H9 (cell line): ENCODE results near the gene BCAR3. TPM values are rescaled to one million over a fixed set of nuclear protein-coding genes. Genes with fewer than 3 reads are reported as not detected.

Experiments
- DNase-seq: peaks from one replicate; pipeline ENCODE4 v3.0.0-alpha.2; 2017
- H2AFZ ChIP-seq: one replicate; pipeline ENCODE4 v1.6.1; 2013; ENCODE audit warnings: mild to moderate bottlenecking, low read length, control low read depth, moderate library complexity
- H2AK5ac ChIP-seq: 2 replicates; pipeline ENCODE4 v1.6.1; 2013; ENCODE audit warnings: low read length, control low read depth, mixed read lengths; ENCODE audit not compliant: insufficient read length
- H2BK120ac ChIP-seq: one replicate; pipeline ENCODE4 v1.6.1; 2013; ENCODE audit warnings: low read depth, mild to moderate bottlenecking, low read length, control low read depth, inconsistent platforms; ENCODE audit not compliant: poor library complexity, severe bottlenecking
- H2BK12ac ChIP-seq: 2 replicates; pipeline ENCODE4 v1.6.1; 2013; ENCODE audit warnings: low read length, control low read depth, mixed read lengths, low read depth; ENCODE audit not compliant: insufficient read length
- H2BK15ac ChIP-seq: 2 replicates; pipeline ENCODE4 v1.6.1; 2013; ENCODE audit warnings: low read depth, low read length, control low read depth
- H2BK20ac ChIP-seq: one replicate; pipeline ENCODE4 v1.6.1; 2013; ENCODE audit warnings: low read depth, mild to moderate bottlenecking, low read length, control low read depth, inconsistent platforms; ENCODE audit not compliant: poor library complexity, severe bottlenecking
- H2BK5ac ChIP-seq: 2 replicates; pipeline ENCODE4 v1.6.1; 2013; ENCODE audit warnings: low read length, control low read depth, mixed read lengths; ENCODE audit not compliant: insufficient read length
- H3K14ac ChIP-seq: 2 replicates; pipeline ENCODE4 v1.6.1; 2013; ENCODE audit warnings: low read length, control low read depth; ENCODE audit not compliant: insufficient read depth
- H3K18ac ChIP-seq: 2 replicates; pipeline ENCODE4 v1.6.1; 2013; ENCODE audit warnings: low read depth, mild to moderate bottlenecking, mixed read lengths, low read length, control low read depth; ENCODE audit not compliant: insufficient read length
- H3K23ac ChIP-seq: 2 replicates; pipeline ENCODE4 v1.6.1; 2013; ENCODE audit warnings: low read length, control low read depth, mixed read lengths, low read depth; ENCODE audit not compliant: insufficient read length
- H3K23me2 ChIP-seq: 2 replicates; pipeline ENCODE4 v1.6.1; 2013; ENCODE audit warnings: low read depth, mild to moderate bottlenecking, mixed read lengths, low read length, control low read depth; ENCODE audit not compliant: insufficient read length, poor library complexity, severe bottlenecking
- H3K27ac ChIP-seq: 2 replicates; pipeline ENCODE4 v1.5.1; 2013; ENCODE audit warnings: low read length, control low read depth, mixed read lengths, low read depth; ENCODE audit not compliant: insufficient read length
- H3K27me3 ChIP-seq: 2 replicates; pipeline ENCODE4 v1.6.1; 2013; ENCODE audit warnings: low read length, control low read depth, inconsistent platforms; ENCODE audit not compliant: insufficient read depth
- H3K4ac ChIP-seq: 2 replicates; pipeline ENCODE4 v1.6.1; 2013; ENCODE audit warnings: low read depth, mild to moderate bottlenecking, control low read depth, inconsistent platforms, low read length, moderate library complexity
- H3K4me1 ChIP-seq: 2 replicates; pipeline ENCODE4 v1.6.1; 2013; ENCODE audit warnings: low read length, control low read depth, inconsistent platforms; ENCODE audit not compliant: insufficient read depth
- H3K4me2 ChIP-seq: 2 replicates; pipeline ENCODE4 v1.6.1; 2013; ENCODE audit warnings: low read length, control low read depth, mixed read lengths; ENCODE audit not compliant: insufficient read length, insufficient read depth
- H3K56ac ChIP-seq: 2 replicates; pipeline ENCODE4 v1.6.1; 2013; ENCODE audit warnings: low read depth, mild to moderate bottlenecking, mixed read lengths, low read length, control low read depth; ENCODE audit not compliant: insufficient read length
- H3K79me1 ChIP-seq: 2 replicates; pipeline ENCODE4 v1.6.1; 2013; ENCODE audit warnings: low read depth, mild to moderate bottlenecking, moderate library complexity, low read length, control low read depth, inconsistent platforms; ENCODE audit not compliant: insufficient read depth, poor library complexity, severe bottlenecking
- H3K79me2 ChIP-seq: 2 replicates; pipeline ENCODE4 v1.6.1; 2013; ENCODE audit warnings: low read length, control low read depth, inconsistent platforms; ENCODE audit not compliant: insufficient read depth
- H3K9ac ChIP-seq: 2 replicates; pipeline ENCODE4 v1.6.1; 2013; ENCODE audit warnings: low read length, control low read depth, mixed read lengths; ENCODE audit not compliant: insufficient read length; ENCODE audit errors: extremely low read depth
- H3K9me3 ChIP-seq: one replicate; pipeline ENCODE4 v1.6.1; 2013; ENCODE audit warnings: low read depth, low read length, inconsistent platforms; ENCODE audit not compliant: control insufficient read depth
- H3T11ph ChIP-seq: one replicate; pipeline ENCODE4 v1.6.1; 2013; ENCODE audit warnings: mild to moderate bottlenecking, low read length, control low read depth, inconsistent platforms
- H4K20me1 ChIP-seq: one replicate; pipeline ENCODE4 v1.6.1; 2013; ENCODE audit not compliant: control insufficient read depth, insufficient read length, insufficient read depth
- H4K5ac ChIP-seq: 2 replicates; pipeline ENCODE4 v1.6.1; 2013; ENCODE audit warnings: low read depth, mild to moderate bottlenecking, mixed read lengths, low read length, control low read depth; ENCODE audit not compliant: insufficient read length
- H4K8ac ChIP-seq: replicated peaks from 2 replicates; pipeline ENCODE4 v1.6.1; 2013; ENCODE audit warnings: low read length, control low read depth, mixed read lengths, low read depth; ENCODE audit not compliant: insufficient read length
- H4K91ac ChIP-seq: 2 replicates; pipeline ENCODE4 v1.6.1; 2013; ENCODE audit warnings: low read depth, mild to moderate bottlenecking, moderate library complexity, mixed read lengths, low read length, control low read depth; ENCODE audit not compliant: insufficient read length
- H3K27ac Mint-ChIP-seq, 3 experiments: 2 replicates in 2 of 3; 3 replicates in 1 of 3; pipeline ENCODE4 v1.8.0; 2020 to 2021; ENCODE audit warnings: mixed read lengths in 3 of 3, mild to moderate bottlenecking in 1 of 3, moderate library complexity in 1 of 3
- H3K27me3 Mint-ChIP-seq: 2 replicates; pipeline ENCODE4 v1.8.0; 2021; ENCODE audit warnings: low read depth, mild to moderate bottlenecking, moderate library complexity, mixed read lengths
- H3K36me3 Mint-ChIP-seq, 3 experiments: 2 replicates in 2 of 3; 3 replicates in 1 of 3; pipeline ENCODE4 v1.8.0; 2020 to 2021; ENCODE audit warnings: low read depth in 3 of 3, mixed read lengths in 3 of 3; ENCODE audit not compliant: insufficient read depth in 1 of 3
- H3K4me1 Mint-ChIP-seq, 2 experiments: 2 replicates each; pipeline ENCODE4 v1.8.0; 2020; ENCODE audit warnings: mixed read lengths in 2 of 2
- H3K4me3 Mint-ChIP-seq, 2 experiments: 2 replicates in 1 of 2; 3 replicates in 1 of 2; pipeline ENCODE4 v1.8.0; 2020 to 2021; ENCODE audit warnings: mild to moderate bottlenecking in 2 of 2, mixed read lengths in 2 of 2, moderate library complexity in 1 of 2
- H3K9me3 Mint-ChIP-seq, 2 experiments: 2 replicates in 1 of 2; 3 replicates in 1 of 2; pipeline ENCODE4 v1.8.0; 2020; ENCODE audit warnings: mild to moderate bottlenecking in 2 of 2, mixed read lengths in 2 of 2, moderate library complexity in 1 of 2
- WGBS: extraction: QIAGEN DNeasy Blood & Tissue Kit; methylation state at CpG from one replicate; pipeline ENCODE4 v1.1.7; 2013; ENCODE audit warnings: missing lambda C conversion rate, low lambda C conversion rate, mixed read lengths; ENCODE audit not compliant: insufficient read length; ENCODE audit errors: extremely low coverage; 5-methylcytosine and 5-hydroxymethylcytosine counted together
- total RNA-seq: library from RNA; stranded (reverse); gene quantifications from 2 replicates; pipeline ENCODE4 v1.2.1, GENCODE V29; 2021
- TF ChIP-seq, protein P1 (sequence below): fragments of 200-600 bp; sonication (generic); conservative IDR thresholded peaks from 3 replicates; pipeline ENCODE4 v1.8.0; 2021; ENCODE audit warnings: antibody characterized with exemption, mild to moderate bottlenecking

The BCAR3 gene
- total RNA-seq, 1 experiment from 2014 or later, result 4.9 TPM

- Histone ChIP-seq H3K23ac (no peak overlapping the region), H2AFZ (no peak overlapping the region), H4K8ac (no peak overlapping the region), H3K56ac (no peak overlapping the region), H3K14ac (no peak overlapping the region), H2AK5ac (no peak overlapping the region), H3K4me1 (0 out of 2 replicates have a peak, but pooled peaks cover 3% of the 10 kb centered on the region), H3K79me1 (no peaks in the 10 kb centered on the region), H2BK5ac (no peak overlapping the region), H3K27me3 (no peaks in the 10 kb centered on the region), H4K20me1 (no peaks in the 10 kb centered on the region), H4K5ac (no peak overlapping the region), H3K4me2 (no peak overlapping the region), H2BK120ac (no peak overlapping the region), H3K23me2 (no peaks in the 10 kb centered on the region), H3K9me3 (no peaks in the 10 kb centered on the region), H3K9ac (no peak overlapping the region), H3K4ac (no peak overlapping the region), H3T11ph (no peak overlapping the region), H3K18ac (no peak overlapping the region), H4K91ac (no peak overlapping the region), H2BK20ac (no peak overlapping the region), H2BK15ac (no peak overlapping the region), H2BK12ac (no peak overlapping the region), H3K27ac (no peak overlapping the region), H3K79me2 (no peaks in the 10 kb centered on the region)
- H3K9me3 Mint-ChIP-seq, result no peaks in the 10 kb centered on the region; a peak in 1 of 5 replicates
- H3K27ac Mint-ChIP-seq, result no peak overlapping the region
- peaks cover 20 to 23% of the 10 kb centered on the region in 2 experiments for H3K4me1 Mint-ChIP-seq
- no peak overlapping the region for H3K4me3 Mint-ChIP-seq
- H3K36me3 Mint-ChIP-seq, result no peaks in the 10 kb centered on the region; a peak in 1 of 7 replicates
- no CpG with 5 or more reads among the region's 1 CpG for WGBS
- DNase-seq, result no peak
- TF ChIP-seq, protein P1, sequence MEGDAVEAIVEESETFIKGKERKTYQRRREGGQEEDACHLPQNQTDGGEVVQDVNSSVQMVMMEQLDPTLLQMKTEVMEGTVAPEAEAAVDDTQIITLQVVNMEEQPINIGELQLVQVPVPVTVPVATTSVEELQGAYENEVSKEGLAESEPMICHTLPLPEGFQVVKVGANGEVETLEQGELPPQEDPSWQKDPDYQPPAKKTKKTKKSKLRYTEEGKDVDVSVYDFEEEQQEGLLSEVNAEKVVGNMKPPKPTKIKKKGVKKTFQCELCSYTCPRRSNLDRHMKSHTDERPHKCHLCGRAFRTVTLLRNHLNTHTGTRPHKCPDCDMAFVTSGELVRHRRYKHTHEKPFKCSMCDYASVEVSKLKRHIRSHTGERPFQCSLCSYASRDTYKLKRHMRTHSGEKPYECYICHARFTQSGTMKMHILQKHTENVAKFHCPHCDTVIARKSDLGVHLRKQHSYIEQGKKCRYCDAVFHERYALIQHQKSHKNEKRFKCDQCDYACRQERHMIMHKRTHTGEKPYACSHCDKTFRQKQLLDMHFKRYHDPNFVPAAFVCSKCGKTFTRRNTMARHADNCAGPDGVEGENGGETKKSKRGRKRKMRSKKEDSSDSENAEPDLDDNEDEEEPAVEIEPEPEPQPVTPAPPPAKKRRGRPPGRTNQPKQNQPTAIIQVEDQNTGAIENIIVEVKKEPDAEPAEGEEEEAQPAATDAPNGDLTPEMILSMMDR, result no peak
- H3K27me3 Mint-ChIP-seq, result no peaks in the 10 kb centered on the region
Measured at GRCh38 chr1:93601686-93602085, 80.0 kb downstream of the BCAR3 start.
